ENCODE measurements around the gene SMPDL3B. TPM values are rescaled to one million over a fixed set of nuclear protein-coding genes. Genes with fewer than 3 reads are reported as not detected.

SMPDL3B gene, protein sequence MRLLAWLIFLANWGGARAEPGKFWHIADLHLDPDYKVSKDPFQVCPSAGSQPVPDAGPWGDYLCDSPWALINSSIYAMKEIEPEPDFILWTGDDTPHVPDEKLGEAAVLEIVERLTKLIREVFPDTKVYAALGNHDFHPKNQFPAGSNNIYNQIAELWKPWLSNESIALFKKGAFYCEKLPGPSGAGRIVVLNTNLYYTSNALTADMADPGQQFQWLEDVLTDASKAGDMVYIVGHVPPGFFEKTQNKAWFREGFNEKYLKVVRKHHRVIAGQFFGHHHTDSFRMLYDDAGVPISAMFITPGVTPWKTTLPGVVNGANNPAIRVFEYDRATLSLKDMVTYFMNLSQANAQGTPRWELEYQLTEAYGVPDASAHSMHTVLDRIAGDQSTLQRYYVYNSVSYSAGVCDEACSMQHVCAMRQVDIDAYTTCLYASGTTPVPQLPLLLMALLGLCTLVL
- total RNA-seq = 0.27 TPM

DNA sequence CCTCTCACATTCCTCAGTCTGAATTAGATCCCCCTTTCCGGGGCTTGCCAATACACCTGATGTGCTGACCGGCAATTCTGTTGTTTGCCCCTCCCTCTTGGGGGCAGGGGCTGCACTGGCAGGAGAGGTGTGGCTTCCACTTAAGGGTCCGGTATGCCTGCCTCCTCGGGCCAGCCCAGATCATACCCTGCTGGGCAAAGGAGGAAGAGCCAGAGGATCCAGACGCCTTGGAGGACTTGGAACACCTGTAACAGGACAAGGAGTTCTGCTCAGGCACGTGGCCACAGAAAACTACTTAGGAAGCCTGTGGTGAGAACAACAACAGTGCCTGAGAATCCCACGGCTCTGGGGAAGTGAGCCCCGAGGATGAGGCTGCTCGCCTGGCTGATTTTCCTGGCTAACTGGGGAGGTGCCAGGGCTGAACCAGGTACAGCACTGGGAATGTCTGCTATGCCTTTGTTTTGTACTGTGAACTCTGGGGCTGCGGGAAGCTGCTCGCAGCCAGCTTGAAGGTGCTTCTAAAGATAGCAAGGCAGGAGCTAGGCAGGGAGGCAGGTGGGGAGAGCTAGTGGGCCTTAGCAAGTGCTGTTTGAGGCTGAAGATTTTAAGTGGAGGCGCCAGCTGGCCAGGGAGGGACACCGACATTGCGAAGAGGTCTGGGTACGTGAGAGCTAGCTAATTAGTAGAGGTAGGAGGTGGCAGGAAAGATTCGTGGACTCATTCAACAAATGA lies at the start of gene SMPDL3B:
TSS of gene SMPDL3B (plus strand) at position 183 of the 732 bp plus-strand sequence. CDS start at position 367, 184 bp downstream.
- DNase-seq (ENCODE audit: low spot score) = no peak
- intact Hi-C loops (cut with DNase I) = no loop called here
- ATAC-seq = no peak

DNA sequence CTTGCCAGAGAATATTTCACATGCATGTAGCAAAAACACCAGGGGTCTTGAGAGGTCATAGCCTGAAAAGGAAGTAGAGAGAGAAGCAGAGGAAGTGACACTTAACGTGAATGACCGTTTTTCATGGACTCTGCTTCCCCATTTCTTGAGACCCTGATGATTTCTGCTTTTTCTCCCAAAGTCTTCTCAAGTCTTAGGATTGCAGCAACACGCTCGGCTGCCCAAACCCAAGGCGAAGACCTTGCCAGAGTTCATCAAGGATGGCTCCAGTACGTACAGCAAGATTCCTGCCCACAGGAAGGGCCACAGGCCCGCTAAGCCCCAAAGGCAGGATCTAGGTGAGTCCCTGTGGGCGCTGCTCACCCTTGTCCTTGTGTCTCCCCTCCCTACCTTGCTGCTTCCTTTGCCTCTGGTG lies 49.7 kb upstream of the SMPDL3B start:
- intact Hi-C loops (cut with DNase I) = no loop called here
- DNase-seq (ENCODE audit: low spot score) (no peak), ATAC-seq (peak; percentile 58)

DNA sequence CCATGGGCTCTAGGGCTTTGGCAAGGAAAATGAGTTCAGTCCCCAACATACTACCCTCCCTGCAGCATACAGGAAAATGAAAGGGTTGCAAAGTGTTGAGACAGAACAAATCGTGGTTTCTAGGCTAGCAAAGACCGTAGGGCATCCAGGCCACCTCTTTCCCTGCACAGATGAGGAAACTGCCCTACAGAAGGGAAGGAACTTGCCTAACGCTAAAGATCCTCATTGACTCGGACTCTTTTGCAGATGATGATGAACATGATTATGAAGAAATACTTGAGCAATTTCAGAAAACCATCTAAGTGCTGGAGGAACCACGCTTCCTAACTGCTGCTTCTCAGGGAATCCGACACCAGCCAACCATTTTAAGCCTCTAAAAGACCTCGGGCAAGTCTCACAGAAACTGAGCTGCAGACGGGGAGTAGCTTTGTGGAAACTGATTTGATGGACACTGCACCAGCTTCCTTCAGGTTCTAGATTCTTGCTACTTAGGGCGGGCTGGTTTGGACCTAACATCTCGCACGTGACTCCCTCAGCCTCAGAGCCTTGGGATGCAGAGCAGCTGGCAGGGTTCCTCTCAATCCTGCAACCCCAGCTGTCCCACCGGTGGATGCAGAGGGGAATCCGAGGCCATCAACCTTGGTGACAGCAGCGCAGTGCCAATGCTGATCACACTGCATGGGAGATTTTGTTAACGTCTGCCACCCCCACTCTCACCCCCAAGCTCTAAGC lies 49.0 kb upstream of the SMPDL3B start:
- intact Hi-C loops (cut with DNase I) = no loop called here
- no peak for DNase-seq (ENCODE audit: low spot score)
- ATAC-seq = peak; percentile 42

DNA sequence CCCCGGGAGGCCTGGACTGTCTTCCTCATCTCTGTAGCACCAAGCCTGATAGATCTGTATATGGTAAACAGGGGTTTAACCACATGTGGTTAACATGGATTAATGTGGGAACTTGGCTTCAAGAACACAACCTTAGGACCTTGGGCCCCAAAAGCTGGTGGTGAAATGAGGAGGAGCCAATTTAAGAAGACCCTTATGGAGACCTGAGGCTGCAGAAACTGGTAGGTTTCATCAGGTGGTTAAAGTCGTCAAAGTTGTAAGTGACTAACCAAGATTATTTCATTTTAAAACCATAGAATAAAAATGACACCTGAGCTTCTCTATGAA lies 48.5 kb upstream of the SMPDL3B start:
- intact Hi-C loops (cut with DNase I) = no loop called here

DNA sequence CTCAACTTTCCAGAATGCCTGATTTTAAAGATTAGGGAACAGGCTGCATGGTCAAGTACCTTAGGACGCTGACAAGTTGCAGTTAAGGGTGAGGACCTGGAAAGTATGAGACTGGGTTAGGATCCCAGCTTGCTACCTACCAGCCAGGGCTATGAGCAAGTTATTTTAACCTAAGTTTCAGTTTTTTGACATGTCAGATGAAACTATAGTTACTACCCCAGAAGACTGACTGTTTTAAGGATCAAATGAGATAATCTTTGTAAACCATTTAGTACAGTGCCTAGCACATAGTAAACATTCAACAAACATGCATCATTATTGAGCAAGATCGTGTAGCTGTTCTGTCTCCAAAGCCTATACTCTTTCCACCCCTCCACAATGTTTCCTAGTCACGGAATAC lies 48.1 kb upstream of the SMPDL3B start:
- ATAC-seq (no peak), DNase-seq (ENCODE audit: low spot score) (no peak)
- intact Hi-C loops (cut with DNase I) = no loop called here

More for the DNA sequence above, 48.5 kb upstream of the SMPDL3B start:
- ATAC-seq (no peak), DNase-seq (ENCODE audit: low spot score) (no peak)

DNA sequence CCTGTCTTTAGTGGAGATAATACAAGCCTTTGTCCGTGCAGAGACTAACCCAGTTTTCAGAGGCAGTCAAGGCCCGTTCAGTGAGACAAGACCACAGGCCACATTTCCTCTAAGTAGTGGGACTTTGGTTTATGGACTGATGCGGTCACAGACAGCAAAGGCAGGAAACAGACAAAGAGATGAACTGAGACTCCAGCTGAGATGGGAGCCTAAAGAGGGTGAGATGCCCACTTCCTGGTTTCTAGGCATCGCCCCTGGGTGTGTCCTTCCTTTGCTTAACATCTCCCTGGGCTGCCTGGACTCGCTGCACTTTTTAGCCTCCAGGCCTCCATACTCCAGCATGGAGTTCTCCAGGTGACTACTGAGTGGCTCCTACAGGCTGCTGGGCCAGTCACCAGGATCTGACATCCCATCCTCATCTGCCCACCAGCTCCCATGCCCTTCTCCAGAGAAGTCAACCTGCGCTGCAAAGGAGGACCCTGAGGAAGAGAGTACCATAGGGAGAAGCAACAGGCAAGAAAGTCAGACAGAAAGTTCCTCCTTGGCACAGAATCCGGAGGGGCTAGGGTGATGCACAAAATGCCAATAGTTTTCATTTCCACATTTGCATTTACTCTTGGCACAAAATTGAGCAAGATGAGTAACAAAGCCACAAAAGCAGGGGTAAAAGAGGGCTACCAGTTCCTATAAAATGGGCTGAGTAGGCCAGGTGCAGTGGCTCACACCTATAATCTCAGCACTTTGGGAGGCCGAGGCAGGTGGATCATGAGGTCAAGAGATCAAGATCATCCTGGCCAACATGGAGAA lies 47.4 kb upstream of the SMPDL3B start:
- ATAC-seq (peak; percentile 16), DNase-seq (ENCODE audit: low spot score) (peak; percentile 53)
- intact Hi-C loops (cut with DNase I) = no loop called here

DNA sequence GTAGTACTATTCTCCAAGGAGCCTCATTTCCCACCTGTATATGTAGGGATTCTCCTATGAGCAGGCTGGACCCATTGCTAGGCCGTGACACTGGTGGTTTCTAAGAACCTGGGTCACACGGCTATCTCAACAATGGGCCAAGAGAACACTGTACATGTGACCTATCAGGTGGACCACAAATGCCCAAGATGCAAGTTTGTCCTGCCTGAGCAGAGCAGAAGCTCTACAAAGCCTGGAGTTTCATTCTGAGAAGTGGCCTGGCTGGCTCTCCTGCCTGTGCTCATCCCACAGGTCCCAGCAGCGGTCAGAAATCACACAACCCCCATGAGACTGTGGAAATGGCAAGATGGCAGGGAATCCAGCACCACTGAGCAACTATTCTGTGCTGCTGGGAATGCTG lies 45.3 kb upstream of the SMPDL3B start:
- intact Hi-C loops (cut with DNase I) = no loop called here
- no peak for ATAC-seq
- peak; percentile 32 for DNase-seq (ENCODE audit: low spot score)

DNA sequence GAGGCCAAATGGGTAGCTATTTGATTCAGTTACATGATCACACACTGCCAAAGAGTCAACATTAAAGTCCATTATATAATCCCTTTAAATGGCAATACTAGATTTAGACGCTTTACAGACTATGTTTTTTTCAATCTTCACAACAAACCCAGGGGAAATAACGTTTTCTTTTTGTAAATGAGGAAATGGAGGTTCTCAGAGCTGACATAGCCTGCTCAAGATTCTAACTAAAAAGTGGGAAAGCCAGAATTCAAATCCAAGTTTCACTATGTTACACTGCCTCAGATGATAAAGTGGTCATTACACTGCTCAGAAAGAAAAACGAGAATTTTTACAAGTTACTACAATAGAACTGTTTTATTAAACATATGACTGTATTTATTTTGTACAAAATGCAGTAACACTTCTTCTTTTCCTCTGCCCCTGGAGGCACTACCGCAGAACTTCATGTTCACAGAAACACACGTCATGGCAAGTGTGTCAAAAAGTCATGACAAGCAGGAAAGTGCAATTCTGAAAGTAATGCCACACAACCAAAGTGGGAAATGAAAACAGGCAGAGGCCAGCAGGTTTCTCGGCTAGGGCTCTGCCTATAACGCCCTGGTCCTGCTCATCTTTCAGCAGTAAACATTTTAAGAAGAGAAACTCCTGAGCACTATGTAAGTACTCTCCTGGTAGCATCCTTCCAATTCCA lies 43.5 kb upstream of the SMPDL3B start:
- intact Hi-C loops (cut with DNase I) = no loop called here
- ATAC-seq (peak; percentile 66), DNase-seq (ENCODE audit: low spot score) (peak; percentile 54)

DNA sequence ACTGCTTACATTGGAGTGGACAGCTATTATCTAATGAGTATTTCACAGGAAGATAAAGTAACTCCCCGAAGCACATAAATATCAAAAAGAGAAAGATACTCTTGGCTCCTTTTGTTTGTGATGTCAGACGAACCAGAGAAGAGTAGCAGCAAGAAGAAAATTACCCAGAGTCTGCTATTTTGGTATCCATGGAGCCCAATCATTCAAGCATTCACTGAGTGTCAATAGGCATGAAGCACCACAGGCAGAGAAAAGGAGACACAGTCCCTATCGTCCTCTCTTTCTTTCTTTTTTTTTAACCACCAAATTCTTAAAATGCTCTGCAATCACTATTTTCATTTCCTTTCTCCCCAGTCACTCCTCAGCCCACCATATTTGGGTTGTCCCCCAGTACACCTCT lies 40.3 kb upstream of the SMPDL3B start:
- intact Hi-C loops (cut with DNase I) = no loop called here
- ATAC-seq = no peak
- DNase-seq (ENCODE audit: low spot score) = no peak

DNA sequence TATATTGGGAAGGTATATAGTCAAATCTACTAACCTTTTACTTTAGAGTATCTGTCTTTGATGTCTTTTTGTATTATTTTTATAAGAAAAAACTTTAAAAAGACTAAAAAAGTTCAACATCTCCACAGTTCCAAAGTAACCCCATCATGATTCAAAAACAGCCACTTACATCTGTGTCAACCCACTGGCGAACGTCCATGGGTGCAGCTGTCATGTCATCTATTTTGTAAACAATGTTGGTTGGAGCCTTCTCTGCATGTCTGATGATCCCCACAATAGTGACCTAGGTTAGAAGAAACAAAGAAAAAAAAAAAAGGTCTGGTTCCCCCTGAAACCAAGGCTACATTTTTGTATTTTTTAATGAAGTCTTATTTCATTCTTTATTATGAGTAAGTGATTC lies 28.0 kb upstream of the SMPDL3B start:
- ATAC-seq (no peak), DNase-seq (ENCODE audit: low spot score) (no peak)
- intact Hi-C loops (cut with DNase I) = no loop called here

DNA sequence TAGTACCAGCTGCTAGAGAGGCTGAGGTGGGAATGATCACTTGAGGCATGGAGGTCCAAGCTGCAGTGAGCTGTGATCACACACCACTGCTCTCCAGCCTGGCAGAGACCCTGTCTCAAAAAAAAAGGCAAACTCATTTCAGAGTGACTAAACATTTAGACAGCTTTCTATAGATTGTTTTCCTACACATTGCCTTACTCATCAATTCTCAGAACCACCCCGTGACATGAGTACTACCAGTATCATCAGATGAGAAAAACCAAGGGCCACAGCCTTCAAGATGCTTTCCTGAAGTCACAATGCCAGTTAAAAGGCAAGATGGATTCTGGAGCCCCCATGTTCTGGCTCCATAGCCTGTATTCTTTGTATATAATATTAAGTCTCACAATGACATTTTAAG lies 22.4 kb upstream of the SMPDL3B start:
- ATAC-seq = no peak
- intact Hi-C loops (cut with DNase I) = no loop called here
- no peak for DNase-seq (ENCODE audit: low spot score)

DNA sequence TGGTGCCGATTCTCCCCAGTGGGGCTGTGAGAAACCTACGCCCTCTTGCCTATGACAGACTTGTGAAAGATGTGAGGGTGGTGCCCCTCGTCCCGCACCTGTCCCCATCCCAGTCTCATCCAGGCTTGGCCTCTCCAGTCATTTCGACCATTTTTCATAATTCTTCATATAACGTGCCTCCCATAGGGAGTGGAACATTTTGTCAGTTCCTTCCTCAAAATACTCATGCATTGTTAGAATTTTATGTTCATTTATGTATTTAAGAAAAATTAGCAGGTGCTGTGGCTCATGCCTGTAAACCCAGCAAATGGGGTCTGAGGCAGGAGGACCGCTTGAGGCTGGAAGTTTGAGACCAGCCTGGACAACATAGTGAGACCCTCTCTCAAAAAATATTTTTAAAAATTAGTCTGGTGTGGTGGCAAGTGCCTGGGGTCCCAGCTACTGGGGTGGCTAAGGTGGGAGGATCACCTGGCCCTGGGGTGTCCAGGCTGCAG lies 19.7 kb upstream of the SMPDL3B start:
- DNase-seq (ENCODE audit: low spot score) = no peak
- intact Hi-C loops (cut with DNase I) = no loop called here
- ATAC-seq = peak; percentile 1

DNA sequence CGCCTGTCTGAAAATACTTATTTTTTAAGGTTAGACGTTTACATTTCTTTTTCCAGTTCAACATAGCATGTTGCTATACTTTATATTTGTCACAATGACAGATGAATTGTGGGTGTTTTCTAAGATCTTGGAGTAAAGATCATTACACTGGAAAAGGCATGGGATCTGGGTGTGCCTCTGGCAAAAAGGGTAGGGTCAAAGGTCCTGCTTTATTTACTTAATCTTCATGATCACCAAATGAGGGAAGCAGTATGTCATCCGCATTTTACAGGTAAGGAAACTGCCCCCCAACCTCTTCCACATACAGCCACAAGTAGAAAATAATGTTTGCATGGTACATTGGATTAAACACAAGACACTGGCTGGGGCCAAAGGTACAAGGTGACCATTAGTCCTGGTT lies 12.5 kb upstream of the SMPDL3B start:
- intact Hi-C loops (cut with DNase I) = no loop called here
- DNase-seq (ENCODE audit: low spot score) = no peak
- no peak for ATAC-seq

DNA sequence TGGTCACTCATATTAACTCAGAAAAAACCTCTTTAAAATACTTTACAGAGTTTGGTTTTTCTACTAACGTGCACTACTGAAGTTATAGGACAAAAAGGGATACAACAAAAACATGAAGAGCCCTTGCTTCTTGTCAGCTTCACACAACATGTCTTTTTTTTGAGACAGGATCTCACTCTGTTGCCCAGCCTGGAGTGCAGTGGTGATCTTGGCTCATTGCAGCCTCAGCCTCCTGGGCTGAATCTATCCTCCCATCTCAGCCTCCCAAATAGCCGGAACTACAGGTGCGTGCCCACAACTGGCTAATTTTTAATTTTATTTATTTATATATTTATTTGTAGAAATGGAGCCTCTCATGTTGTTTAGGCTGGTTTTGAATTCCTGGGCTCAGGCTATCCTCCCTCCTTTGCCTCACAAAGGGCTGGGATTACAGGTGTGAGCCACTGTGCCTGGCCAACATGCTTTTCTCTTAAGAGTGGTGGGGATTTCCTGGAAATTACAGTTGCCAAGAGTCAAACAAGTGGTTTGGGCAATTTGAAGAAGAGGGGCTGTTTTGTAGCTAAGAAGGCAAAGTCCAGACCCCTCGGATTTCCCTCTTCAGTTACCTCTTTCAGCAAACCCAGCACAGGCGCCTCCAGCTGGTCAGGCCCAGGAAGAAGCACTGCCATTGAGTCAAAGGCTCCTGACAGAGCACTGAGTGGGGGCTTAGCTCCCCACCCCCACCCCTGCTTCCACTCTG lies 6.4 kb upstream of the SMPDL3B start:
- intact Hi-C loops (cut with DNase I) = no loop called here
- DNase-seq (ENCODE audit: low spot score) (no peak), ATAC-seq (no peak)

DNA sequence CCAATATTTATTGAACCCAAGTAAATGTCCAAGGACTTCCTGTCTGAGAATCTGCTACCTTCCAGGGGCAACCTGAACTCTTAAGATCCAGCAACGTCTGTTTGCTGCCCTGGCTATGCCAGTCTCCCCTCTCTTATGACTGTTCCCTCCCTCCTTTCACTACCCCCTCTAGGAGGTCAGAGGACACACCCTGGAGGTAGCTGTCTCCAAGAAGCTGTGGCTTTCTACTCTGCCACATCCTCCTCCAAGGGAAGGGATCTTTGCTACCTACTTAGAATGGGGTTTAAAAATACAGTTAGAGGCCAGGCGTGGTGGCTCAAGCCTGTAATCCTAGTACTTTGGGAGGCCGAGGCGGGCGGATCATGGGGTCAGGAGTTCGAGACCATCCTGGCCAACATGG lies 3.6 kb upstream of the SMPDL3B start:
- no peak for DNase-seq (ENCODE audit: low spot score)
- intact Hi-C loops (cut with DNase I) = no loop called here
- no peak for ATAC-seq

DNA sequence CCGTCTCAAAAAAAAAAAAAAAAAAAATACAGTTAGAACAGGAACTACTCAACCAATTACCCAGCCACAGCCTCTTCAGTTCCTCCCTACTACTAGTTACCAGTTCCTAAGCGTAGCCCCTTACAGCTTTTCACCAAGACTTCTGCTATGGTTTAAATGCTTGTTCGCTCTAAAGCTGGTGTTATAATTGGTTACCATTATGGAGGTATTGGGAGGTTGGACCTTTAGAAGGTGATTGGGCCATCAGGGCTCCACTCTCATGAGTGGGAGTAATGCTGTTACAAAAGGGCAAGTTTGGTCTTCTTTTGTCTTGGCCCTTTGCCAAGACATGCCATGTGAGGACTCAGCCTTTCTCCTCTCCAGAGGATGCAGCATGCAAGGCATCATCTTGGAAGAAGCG lies 3.0 kb upstream of the SMPDL3B start:
- ATAC-seq = no peak
- no peak for DNase-seq (ENCODE audit: low spot score)
- intact Hi-C loops (cut with DNase I) = no loop called here

DNA sequence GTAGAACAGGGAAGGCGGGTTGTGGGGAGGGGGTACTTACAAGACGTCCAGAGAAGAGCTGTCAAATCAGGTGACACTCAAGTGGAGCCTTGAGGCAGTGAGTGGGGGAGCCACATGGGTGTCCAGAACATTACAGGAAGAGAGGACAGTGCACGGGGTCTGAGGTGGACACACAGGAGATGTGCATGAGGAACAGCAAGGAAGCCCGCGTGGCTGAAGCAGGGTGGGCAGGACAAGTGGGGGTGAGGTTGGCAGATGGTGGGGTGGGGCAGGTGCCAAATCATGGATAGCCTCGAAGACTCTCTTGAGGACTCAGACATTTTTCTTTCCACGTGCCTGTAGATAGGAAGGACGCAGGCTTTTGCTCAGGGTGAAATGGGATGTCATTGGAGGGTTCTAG lies 921 bp downstream of the SMPDL3B start:
- ATAC-seq (no peak), DNase-seq (ENCODE audit: low spot score) (no peak)
- intact Hi-C loops (cut with DNase I) = no loop called here

DNA sequence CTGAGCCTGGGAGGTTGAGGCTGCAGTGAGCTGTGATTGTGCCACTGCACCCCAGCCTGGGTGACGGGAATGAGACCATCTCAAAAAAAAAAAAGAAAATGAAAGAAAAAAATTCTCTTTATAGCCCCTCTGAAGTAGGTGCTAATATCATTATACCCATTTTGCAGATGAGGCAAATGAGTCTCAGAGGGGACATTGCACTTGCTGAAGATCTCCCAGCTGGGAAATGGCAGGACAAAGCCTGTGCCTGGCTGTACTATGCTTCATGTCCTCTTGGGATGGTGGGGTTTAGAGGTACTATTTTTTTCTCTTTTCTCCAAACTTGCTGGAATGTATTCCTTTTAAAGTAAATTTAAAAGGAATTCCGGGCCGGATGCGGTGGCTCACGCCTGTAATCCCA lies 1.6 kb downstream of the SMPDL3B start:
- intact Hi-C loops (cut with DNase I) = no loop called here
- ATAC-seq = no peak
- no peak for DNase-seq (ENCODE audit: low spot score)

Measured in sciatic nerve (tissue), 2 donors.